HEK293 (cell line): ENCODE measurements around the gene FILIP1L.

Source experiments
- CTCF ChIA-PET: fragments of 350-600 bp; formaldehyde crosslinking; extraction: SDS; loops from one replicate; lab custom pipeline; 2021; ENCODE audit warnings: antibody characterized with exemption; lab: Yijun Ruan, JAX
- POLR2A ChIA-PET: fragments of 300-600 bp; formaldehyde crosslinking; extraction: SDS; loops from one replicate; lab custom pipeline; 2020; ENCODE audit warnings: antibody characterized with exemption, inconsistent platforms; lab: Yijun Ruan, JAX
- H3K27ac ChIP-seq: fragments of 200-500 bp; sonication (Bioruptor generic); 2 replicates; pipeline ENCODE4 v1.5.1; 2014; ENCODE audit warnings: low read depth, low read length, control low read depth, inconsistent platforms; ENCODE audit errors: extremely low read depth
- H3K36me3 ChIP-seq, 2 experiments: fragments of 200-500 bp in 1 of 2; sonication (Bioruptor generic) in 1 of 2; 1 replicate in 1 of 2; 2 replicates in 1 of 2; pipeline ENCODE4 v1.5.1; 2014 to 2017; ENCODE audit warnings: inconsistent platforms in 2 of 2, low read length in 2 of 2; ENCODE audit not compliant: control insufficient read depth in 2 of 2, insufficient read depth in 1 of 2
- H3K4me1 ChIP-seq: fragments of 200-500 bp; sonication (Bioruptor generic); 2 replicates; pipeline ENCODE4 v1.5.1; 2014; ENCODE audit warnings: mild to moderate bottlenecking, low read length, inconsistent platforms; ENCODE audit not compliant: control insufficient read depth, insufficient read depth
- H3K4me3 ChIP-seq: 2 replicates; pipeline ENCODE4 v1.5.1; 2011; ENCODE audit warnings: low read depth, mild to moderate bottlenecking, control low read depth, low read length, moderate library complexity
- H3K9me3 ChIP-seq: fragments of 200-500 bp; sonication (Bioruptor generic); 2 replicates; pipeline ENCODE4 v1.5.1; 2014; ENCODE audit warnings: low read depth, low read length, inconsistent platforms; ENCODE audit not compliant: control insufficient read depth, insufficient read depth
- ATF2 ChIP-seq: fragments of 450-650 bp; formaldehyde crosslinking; IDR thresholded peaks from 2 replicates; pipeline ENCODE4 v1.5.1; 2016; ENCODE audit warnings: missing biosample characterization, missing genetic modification characterization, low read depth
- GLIS2 ChIP-seq: fragments of 450-650 bp; formaldehyde crosslinking; IDR thresholded peaks from 2 replicates; pipeline ENCODE4 v1.5.1; 2016; ENCODE audit warnings: missing biosample characterization, missing genetic modification characterization
- HIC1 ChIP-seq: fragments of 450-650 bp; formaldehyde crosslinking; IDR thresholded peaks from 2 replicates; pipeline ENCODE4 v1.5.1; 2016; ENCODE audit warnings: missing biosample characterization, missing genetic modification characterization
- KLF1 ChIP-seq: fragments of 450-650 bp; formaldehyde crosslinking; IDR thresholded peaks from 2 replicates; pipeline ENCODE4 v1.5.1; 2016; ENCODE audit warnings: missing biosample characterization, missing genetic modification characterization
- OSR2 ChIP-seq: fragments of 450-650 bp; formaldehyde crosslinking; IDR thresholded peaks from 2 replicates; pipeline ENCODE4 v1.5.1; 2016; ENCODE audit warnings: missing biosample characterization, missing genetic modification characterization
- WT1 ChIP-seq: fragments of 450-650 bp; formaldehyde crosslinking; IDR thresholded peaks from 2 replicates; pipeline ENCODE4 v1.5.1; 2016; ENCODE audit warnings: missing biosample characterization, missing genetic modification characterization
- YY2 ChIP-seq: fragments of 450-650 bp; formaldehyde crosslinking; IDR thresholded peaks from 2 replicates; pipeline ENCODE4 v1.5.1; 2016; ENCODE audit warnings: missing biosample characterization, missing genetic modification characterization
- ZBTB26 ChIP-seq: fragments of 450-650 bp; formaldehyde crosslinking; optimal IDR thresholded peaks from 2 replicates; pipeline ENCODE3; 2016; ENCODE audit warnings: missing biosample characterization, mild to moderate bottlenecking, missing genetic modification characterization
- ZEB2 ChIP-seq: fragments of 450-650 bp; formaldehyde crosslinking; IDR thresholded peaks from 2 replicates; pipeline ENCODE4 v1.5.1; 2016; ENCODE audit warnings: missing biosample characterization, missing genetic modification characterization
- ZNF10 ChIP-seq: fragments of 450-650 bp; formaldehyde crosslinking; IDR thresholded peaks from 2 replicates; pipeline ENCODE4 v1.5.1; 2017; ENCODE audit warnings: missing biosample characterization, missing genetic modification characterization
- ZNF223 ChIP-seq: fragments of 450-650 bp; formaldehyde crosslinking; IDR thresholded peaks from 2 replicates; pipeline ENCODE4 v1.5.1; 2016; ENCODE audit warnings: missing biosample characterization, missing genetic modification characterization
- ZNF391 ChIP-seq: fragments of 450-650 bp; formaldehyde crosslinking; IDR thresholded peaks from 2 replicates; pipeline ENCODE4 v1.5.1; 2016; ENCODE audit warnings: low read depth, missing biosample characterization, missing genetic modification characterization, borderline replicate concordance
- ZNF416 ChIP-seq: fragments of 450-650 bp; formaldehyde crosslinking; IDR thresholded peaks from 2 replicates; pipeline ENCODE4 v1.5.1; 2016; ENCODE audit warnings: missing biosample characterization, missing genetic modification characterization
- ZNF623 ChIP-seq: fragments of 450-650 bp; formaldehyde crosslinking; IDR thresholded peaks from 2 replicates; pipeline ENCODE4 v1.5.1; 2016; ENCODE audit warnings: missing biosample characterization, missing genetic modification characterization
- ZNF692 ChIP-seq: fragments of 450-650 bp; formaldehyde crosslinking; IDR thresholded peaks from 2 replicates; pipeline ENCODE4 v1.5.1; 2016; ENCODE audit warnings: missing biosample characterization, missing genetic modification characterization
- TF ChIP-seq, protein P1 (sequence below): fragments of 450-650 bp; formaldehyde crosslinking; conservative IDR thresholded peaks from 2 replicates; pipeline ENCODE4 v1.5.1; 2016; ENCODE audit warnings: low read depth, missing biosample characterization, missing genetic modification characterization
- TF ChIP-seq, protein P2 (sequence below): fragments of 450-650 bp; formaldehyde crosslinking; IDR thresholded peaks from 2 replicates; pipeline ENCODE4 v1.5.1; 2017; ENCODE audit warnings: missing biosample characterization, mild to moderate bottlenecking, missing genetic modification characterization, moderate library complexity

FILIP1L gene

DNA sequence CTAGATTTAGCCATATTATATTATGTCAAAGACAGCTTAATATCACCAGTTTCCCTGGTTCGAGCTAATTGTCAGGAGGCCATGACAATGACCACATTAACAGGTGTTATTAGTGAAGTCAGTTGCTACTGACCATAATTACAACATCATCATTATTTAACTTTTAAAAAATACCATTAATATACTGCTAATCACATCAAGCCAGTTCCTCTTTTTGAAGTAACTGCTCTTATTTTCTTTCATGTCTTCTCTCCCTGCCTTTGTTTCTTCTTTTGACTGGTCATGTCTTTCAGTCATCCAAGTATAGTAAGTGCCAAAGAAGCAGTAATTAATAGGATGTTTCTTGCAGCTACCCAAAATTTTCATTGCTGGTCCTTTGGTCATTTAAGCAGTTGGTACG, 235.0 kb downstream of the FILIP1L start:
- H3K4me3 ChIP-seq = no peak overlapping the region
- no peak for TF ChIP-seq GLIS2 (tag by site-specific recombination)
- TF ChIP-seq, protein P1, sequence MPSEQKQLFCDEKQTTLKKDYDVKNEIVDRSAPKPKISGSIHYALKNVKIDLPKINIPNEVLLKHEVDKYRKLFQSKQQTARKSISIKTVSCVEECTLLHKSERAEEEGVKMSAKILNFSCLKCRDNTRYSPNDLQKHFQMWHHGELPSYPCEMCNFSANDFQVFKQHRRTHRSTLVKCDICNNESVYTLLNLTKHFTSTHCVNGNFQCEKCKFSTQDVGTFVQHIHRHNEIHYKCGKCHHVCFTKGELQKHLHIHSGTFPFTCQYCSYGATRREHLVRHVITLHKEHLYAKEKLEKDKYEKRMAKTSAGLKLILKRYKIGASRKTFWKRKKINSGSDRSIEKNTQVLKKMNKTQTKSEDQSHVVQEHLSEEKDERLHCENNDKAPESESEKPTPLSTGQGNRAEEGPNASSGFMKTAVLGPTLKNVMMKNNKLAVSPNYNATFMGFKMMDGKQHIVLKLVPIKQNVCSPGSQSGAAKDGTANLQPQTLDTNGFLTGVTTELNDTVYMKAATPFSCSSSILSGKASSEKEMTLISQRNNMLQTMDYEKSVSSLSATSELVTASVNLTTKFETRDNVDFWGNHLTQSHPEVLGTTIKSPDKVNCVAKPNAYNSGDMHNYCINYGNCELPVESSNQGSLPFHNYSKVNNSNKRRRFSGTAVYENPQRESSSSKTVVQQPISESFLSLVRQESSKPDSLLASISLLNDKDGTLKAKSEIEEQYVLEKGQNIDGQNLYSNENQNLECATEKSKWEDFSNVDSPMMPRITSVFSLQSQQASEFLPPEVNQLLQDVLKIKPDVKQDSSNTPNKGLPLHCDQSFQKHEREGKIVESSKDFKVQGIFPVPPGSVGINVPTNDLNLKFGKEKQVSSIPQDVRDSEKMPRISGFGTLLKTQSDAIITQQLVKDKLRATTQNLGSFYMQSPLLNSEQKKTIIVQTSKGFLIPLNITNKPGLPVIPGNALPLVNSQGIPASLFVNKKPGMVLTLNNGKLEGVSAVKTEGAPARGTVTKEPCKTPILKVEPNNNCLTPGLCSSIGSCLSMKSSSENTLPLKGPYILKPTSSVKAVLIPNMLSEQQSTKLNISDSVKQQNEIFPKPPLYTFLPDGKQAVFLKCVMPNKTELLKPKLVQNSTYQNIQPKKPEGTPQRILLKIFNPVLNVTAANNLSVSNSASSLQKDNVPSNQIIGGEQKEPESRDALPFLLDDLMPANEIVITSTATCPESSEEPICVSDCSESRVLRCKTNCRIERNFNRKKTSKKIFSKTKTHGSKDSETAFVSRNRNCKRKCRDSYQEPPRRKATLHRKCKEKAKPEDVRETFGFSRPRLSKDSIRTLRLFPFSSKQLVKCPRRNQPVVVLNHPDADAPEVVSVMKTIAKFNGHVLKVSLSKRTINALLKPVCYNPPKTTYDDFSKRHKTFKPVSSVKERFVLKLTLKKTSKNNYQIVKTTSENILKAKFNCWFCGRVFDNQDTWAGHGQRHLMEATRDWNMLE = no peak
- TF ChIP-seq OSR2 (tag by site-specific recombination) = no peak
- H3K36me3 ChIP-seq = no peaks in the 10 kb centered on the region
- CTCF ChIA-PET = interaction anchor here (0.8 to 1.0 kb wide), 2 partner anchors 30 to 48 kb away, joined by 3 to 5 read pairs; no protein-coding TSS in a partner anchor
- H3K4me1 ChIP-seq = no peaks in the 10 kb centered on the region
- H3K27ac ChIP-seq = no peak overlapping the region
- H3K9me3 ChIP-seq = no peaks in the 10 kb centered on the region
- POLR2A ChIA-PET = no interaction called here

GRCh38 chr3:99878005-99878404, 236.3 kb downstream of the FILIP1L start:
- Histone ChIP-seq H3K9me3 (no peaks in the 10 kb centered on the region), H3K36me3 (no peaks in the 10 kb centered on the region), H3K27ac (no peak overlapping the region), H3K4me3 (no peak overlapping the region), H3K4me1 (no peaks in the 10 kb centered on the region)
- ChIA-PET CTCF (interaction anchor here (0.6 to 1.0 kb wide), 2 partner anchors 10 to 28 kb away, joined by 3 read pairs; no protein-coding TSS in a partner anchor), POLR2A (no interaction called here)
- TF ChIP-seq ZEB2 (tag by site-specific recombination) (0 out of 2 replicates have a peak, but pooled peaks have one; percentile 45), KLF1 (tag by site-specific recombination) (no peak), ZNF416 (tag by site-specific recombination) (no peak), ZNF223 (tag by site-specific recombination) (no peak), ZNF10 (tag by site-specific recombination) (no peak), YY2 (tag by site-specific recombination) (no peak), ZBTB26 (tag by site-specific recombination) (no peak), ZNF623 (no peak), HIC1 (tag by site-specific recombination) (peak; percentile 62), WT1 (no peak), ZNF391 (tag by site-specific recombination) (no peak), ZNF692 (tag by site-specific recombination) (peak; percentile 41; the same call in 1 of the 2 replicates), ATF2 (tag by site-specific recombination) (peak; percentile 67; the same call in 1 of the 2 replicates)
- TF ChIP-seq, protein P2, sequence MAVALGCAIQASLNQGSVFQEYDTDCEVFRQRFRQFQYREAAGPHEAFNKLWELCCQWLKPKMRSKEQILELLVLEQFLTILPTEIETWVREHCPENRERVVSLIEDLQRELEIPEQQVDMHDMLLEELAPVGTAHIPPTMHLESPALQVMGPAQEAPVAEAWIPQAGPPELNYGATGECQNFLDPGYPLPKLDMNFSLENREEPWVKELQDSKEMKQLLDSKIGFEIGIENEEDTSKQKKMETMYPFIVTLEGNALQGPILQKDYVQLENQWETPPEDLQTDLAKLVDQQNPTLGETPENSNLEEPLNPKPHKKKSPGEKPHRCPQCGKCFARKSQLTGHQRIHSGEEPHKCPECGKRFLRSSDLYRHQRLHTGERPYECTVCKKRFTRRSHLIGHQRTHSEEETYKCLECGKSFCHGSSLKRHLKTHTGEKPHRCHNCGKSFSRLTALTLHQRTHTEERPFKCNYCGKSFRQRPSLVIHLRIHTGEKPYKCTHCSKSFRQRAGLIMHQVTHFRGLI (tag by site-specific recombination) = no peak
